SK-N-SH treated with all-trans-retinoic acid at 6 μM for 48 hours (cell line): ENCODE data around the gene DTNB.

Experiments used
- ARNTL ChIP-seq: fragments of 450-650 bp; formaldehyde crosslinking; IDR thresholded peaks from 2 replicates; pipeline ENCODE4 v1.5.0; 2020; ENCODE audit warnings: low read depth, mild to moderate bottlenecking, moderate library complexity, borderline replicate concordance
- BACH2 ChIP-seq: fragments of 250-450 bp; sonication (Bioruptor Pico); IDR thresholded peaks from 2 replicates; pipeline ENCODE4 v1.9.0; 2021; ENCODE audit warnings: mild to moderate bottlenecking, borderline replicate concordance
- GLIS3 ChIP-seq: fragments of 250-450 bp; sonication (Bioruptor Pico); IDR thresholded peaks from 2 replicates; pipeline ENCODE4 v1.5.0; 2020; ENCODE audit warnings: mild to moderate bottlenecking, moderate library complexity
- ISL1 ChIP-seq: fragments of 250-450 bp; sonication (Bioruptor Pico); IDR thresholded peaks from 2 replicates; pipeline ENCODE4 v2.1.2; 2022; ENCODE audit warnings: mild to moderate bottlenecking, moderate library complexity
- PATZ1 ChIP-seq: fragments of 250-450 bp; sonication (Bioruptor Pico); IDR thresholded peaks from 2 replicates; pipeline ENCODE4 v1.8.0; 2020; ENCODE audit warnings: mild to moderate bottlenecking, moderate library complexity, borderline replicate concordance
- RARB ChIP-seq: fragments of 250-450 bp; sonication (Bioruptor Pico); IDR thresholded peaks from 2 replicates; pipeline ENCODE4 v1.8.0; 2021; ENCODE audit warnings: mild to moderate bottlenecking, moderate library complexity
- TOX ChIP-seq: fragments of 250-450 bp; sonication (Bioruptor Pico); IDR thresholded peaks from 2 replicates; pipeline ENCODE4 v1.8.0; 2021; ENCODE audit warnings: mild to moderate bottlenecking, moderate library complexity, borderline replicate concordance
- TSHZ2 ChIP-seq: fragments of 250-450 bp; sonication (Bioruptor Pico); IDR thresholded peaks from 2 replicates; pipeline ENCODE4 v1.5.0; 2020; ENCODE audit warnings: mild to moderate bottlenecking, moderate library complexity
- ZC3H10 ChIP-seq: fragments of 250-450 bp; sonication (Bioruptor Pico); IDR thresholded peaks from 2 replicates; pipeline ENCODE4 v1.5.1; 2021; ENCODE audit warnings: mild to moderate bottlenecking, moderate library complexity
- ZFP30 ChIP-seq: fragments of 450-650 bp; formaldehyde crosslinking; IDR thresholded peaks from 2 replicates; pipeline ENCODE4 v1.5.0; 2022; ENCODE audit warnings: mild to moderate bottlenecking, moderate library complexity
- ZNF565 ChIP-seq: fragments of 450-650 bp; formaldehyde crosslinking; conservative IDR thresholded peaks from 2 replicates; pipeline ENCODE4 v1.5.0; 2020; ENCODE audit warnings: low read depth, mild to moderate bottlenecking, moderate library complexity
- ZNF70 ChIP-seq: fragments of 450-650 bp; formaldehyde crosslinking; IDR thresholded peaks from 2 replicates; pipeline ENCODE4 v1.5.0; 2020; ENCODE audit warnings: mild to moderate bottlenecking, moderate library complexity

GRCh38 chr2:25448808-25449207 lies 224.6 kb downstream of the DTNB start:
- TF ChIP-seq ZNF70 (CRISPR knock-in tag) (no peak), PATZ1 (CRISPR knock-in tag) (no peak), ARNTL (CRISPR knock-in tag) (no peak), ZFP30 (no peak), BACH2 (CRISPR knock-in tag) (no peak), TOX (CRISPR knock-in tag) (no peak), RARB (CRISPR knock-in tag) (no peak), ZC3H10 (CRISPR knock-in tag) (no peak), TSHZ2 (CRISPR knock-in tag) (no peak), ZNF565 (CRISPR knock-in tag) (no peak), ISL1 (CRISPR knock-in tag) (no peak), GLIS3 (CRISPR knock-in tag) (no peak)
